Body of pancreas (tissue), 4 donors: Measurements from ENCODE around the gene DEGS1. TPM values are rescaled to one million over a fixed set of nuclear protein-coding genes. Genes with fewer than 3 reads are reported as not detected.
"Not testable (repeated sequence)": the region's sequence is repeated elsewhere in the genome, so short reads cannot be mapped to it uniquely, and the experiment has no call there.

Experiments
- ATAC-seq: fragments of 150-250 bp; one replicate; pipeline ENCODE4 v1.9.1; 2016
- DNase-seq, 4 donors: peaks; one replicate each; pipeline ENCODE4 v3.0.0-alpha.2; 2019
- H3K27ac ChIP-seq, 4 donors: fragments of 200-600 bp; sonication (generic); 1 replicate in 3 of 4; 2 replicates in 1 of 4; pipeline versions ENCODE4 v1.5.1 to v1.6.1; 2016 to 2019; ENCODE audit warnings: mild to moderate bottlenecking in 1 of 4, mixed read lengths in 1 of 4, moderate library complexity in 1 of 4
- H3K27me3 ChIP-seq, 2 donors: fragments of 200-600 bp; sonication (generic); one replicate each; pipeline ENCODE4 v1.6.0; 2016; ENCODE audit warnings: mild to moderate bottlenecking in 1 of 2
- H3K36me3 ChIP-seq, 2 donors: fragments of 200-600 bp; sonication (generic); replicated peaks in 1 of 2; 2 replicates each; pipeline ENCODE4 v1.5.1; 2016; ENCODE audit warnings: low read depth in 2 of 2; ENCODE audit not compliant: insufficient read depth in 1 of 2
- H3K4me1 ChIP-seq: fragments of 200-600 bp; sonication (generic); one replicate; pipeline ENCODE4 v1.6.0; 2016
- H3K4me3 ChIP-seq, 2 donors: fragments of 200-600 bp; sonication (generic); 1 replicate in 1 of 2; 2 replicates in 1 of 2; pipeline ENCODE4 v1.5.1; 2016 to 2019
- H3K9me3 ChIP-seq, 3 donors: fragments of 200-600 bp; sonication (generic); 1 replicate in 2 of 3; 2 replicates in 1 of 3; pipeline ENCODE4 v1.5.1; 2016
- POLR2A ChIP-seq, 3 donors: fragments of 450-650 bp; IDR thresholded peaks; one replicate each; pipeline ENCODE4 v1.6.1; 2016; ENCODE audit warnings: antibody characterized with exemption in 3 of 3, mild to moderate bottlenecking in 2 of 3
- WGBS, 2 donors: methylation state at CpG; one replicate each; pipeline ENCODE4 v1.1.5; 2017; 5-methylcytosine and 5-hydroxymethylcytosine counted together
- intact Hi-C: fragments of 100-400 bp; cut with DNase I; formaldehyde crosslinking; loops from one replicate; pipeline ENCODE4 v1.15.1; 2023
- total RNA-seq, 2 donors: library from RNA; depleted of rRNA; stranded (reverse); fragments of >200 nt; gene quantifications; one replicate each; pipeline ENCODE4 v1.1.0, GENCODE V29; 2016
- TF ChIP-seq, protein P1 (sequence below), 7 experiments: fragments of 450-650 bp in 4 of 7; fragments of 200-600 bp in 3 of 7; sonication (generic) in 3 of 7; IDR thresholded peaks; one replicate each; pipeline ENCODE4 v1.5.1; 2016 to 2019; ENCODE audit warnings: antibody characterized with exemption in 7 of 7

Gene DEGS1
- total RNA-seq, 2 donors from 2014 or later = 16.3 to 18.5 TPM

GRCh38 chr1:224199679-224200078 is 16.6 kb downstream of the DEGS1 start:
- 71 to 76% methylated on average over 2 of the region's 2 CpGs for WGBS, 2 donors
- no peak overlapping the region for H3K4me3 ChIP-seq
- H3K27me3 ChIP-seq = no peaks in the 10 kb centered on the region
- no peak for TF ChIP-seq POLR2A (IDR thresholded peaks at IDR 0.05)
- intact Hi-C loops = no loop called here
- DNase-seq (no peak), ATAC-seq (no peak)
- H3K4me1 ChIP-seq = peaks cover 14% of the 10 kb centered on the region
- no peaks in the 10 kb centered on the region for H3K9me3 ChIP-seq
- H3K36me3 ChIP-seq = no peaks in the 10 kb centered on the region
- H3K27ac ChIP-seq = no peak overlapping the region

- 76 to 83% methylated on average over 5 of the region's 5 CpGs for WGBS, 2 donors
- Histone ChIP-seq H3K4me1 (peaks cover 18% of the 10 kb centered on the region), H3K27ac (no peak overlapping the region), H3K27me3 (no peaks in the 10 kb centered on the region), H3K9me3 (no peaks in the 10 kb centered on the region), H3K36me3 (no peaks in the 10 kb centered on the region), H3K4me3 (no peak overlapping the region)
- TF ChIP-seq, protein P1, sequence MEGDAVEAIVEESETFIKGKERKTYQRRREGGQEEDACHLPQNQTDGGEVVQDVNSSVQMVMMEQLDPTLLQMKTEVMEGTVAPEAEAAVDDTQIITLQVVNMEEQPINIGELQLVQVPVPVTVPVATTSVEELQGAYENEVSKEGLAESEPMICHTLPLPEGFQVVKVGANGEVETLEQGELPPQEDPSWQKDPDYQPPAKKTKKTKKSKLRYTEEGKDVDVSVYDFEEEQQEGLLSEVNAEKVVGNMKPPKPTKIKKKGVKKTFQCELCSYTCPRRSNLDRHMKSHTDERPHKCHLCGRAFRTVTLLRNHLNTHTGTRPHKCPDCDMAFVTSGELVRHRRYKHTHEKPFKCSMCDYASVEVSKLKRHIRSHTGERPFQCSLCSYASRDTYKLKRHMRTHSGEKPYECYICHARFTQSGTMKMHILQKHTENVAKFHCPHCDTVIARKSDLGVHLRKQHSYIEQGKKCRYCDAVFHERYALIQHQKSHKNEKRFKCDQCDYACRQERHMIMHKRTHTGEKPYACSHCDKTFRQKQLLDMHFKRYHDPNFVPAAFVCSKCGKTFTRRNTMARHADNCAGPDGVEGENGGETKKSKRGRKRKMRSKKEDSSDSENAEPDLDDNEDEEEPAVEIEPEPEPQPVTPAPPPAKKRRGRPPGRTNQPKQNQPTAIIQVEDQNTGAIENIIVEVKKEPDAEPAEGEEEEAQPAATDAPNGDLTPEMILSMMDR (IDR thresholded peaks at IDR 0.05) = no peak
- TF ChIP-seq POLR2A (IDR thresholded peaks at IDR 0.05) = no peak
- DNase-seq (no peak), ATAC-seq (no peak)
- intact Hi-C loops = no loop called here
Measured at GRCh38 chr1:224201383-224201782, 18.3 kb downstream of the DEGS1 start.

GRCh38 chr1:224201853-224202252 is 18.8 kb downstream of the DEGS1 start:
- intact Hi-C loops = no loop called here
- 93 to 94% methylated on average over 4 of the region's 4 CpGs for WGBS, 2 donors
- Histone ChIP-seq H3K9me3 (no peaks in the 10 kb centered on the region), H3K4me3 (no peak overlapping the region), H3K27ac (no peak overlapping the region), H3K27me3 (no peaks in the 10 kb centered on the region), H3K36me3 (no peaks in the 10 kb centered on the region), H3K4me1 (peaks cover 15% of the 10 kb centered on the region)
- DNase-seq = no peak
- TF ChIP-seq, protein P1 (IDR thresholded peaks at IDR 0.05) = no peak
- no peak for TF ChIP-seq POLR2A (IDR thresholded peaks at IDR 0.05)
- ATAC-seq = no peak

- ATAC-seq (no peak), DNase-seq (peak in 3 of 4 donors; percentile 58 to 66 (median 58))
- no peaks in the 10 kb centered on the region for H3K36me3 ChIP-seq
- no peak overlapping the region for H3K4me3 ChIP-seq
- no peak for TF ChIP-seq POLR2A (IDR thresholded peaks at IDR 0.05)
- TF ChIP-seq, protein P1 (IDR thresholded peaks at IDR 0.05) = no peak
- peaks cover 10% of the 10 kb centered on the region for H3K4me1 ChIP-seq
- 51 to 60% methylated on average over 7 to 8 of the region's 8 CpGs for WGBS, 2 donors
- H3K9me3 ChIP-seq = no peaks in the 10 kb centered on the region
- peak overlapping the region in 1 of 4 donors; percentile 50 for H3K27ac ChIP-seq
- H3K27me3 ChIP-seq = no peaks in the 10 kb centered on the region
- intact Hi-C loops = no loop called here
Measured at GRCh38 chr1:224203243-224204016, 20.4 kb downstream of the DEGS1 start.

GRCh38 chr1:224205438-224205840 is 22.4 kb downstream of the DEGS1 start:
- Histone ChIP-seq H3K27ac (no peak overlapping the region), H3K27me3 (no peaks in the 10 kb centered on the region), H3K4me1 (peaks cover 10% of the 10 kb centered on the region), H3K36me3 (no peaks in the 10 kb centered on the region), H3K4me3 (no peak overlapping the region), H3K9me3 (no peaks in the 10 kb centered on the region)
- ATAC-seq (peak; percentile 29), DNase-seq (peak in 1 of 4 donors; percentile 23)
- 32 to 35% methylated on average over 2 to 4 of the region's 4 CpGs for WGBS, 2 donors
- intact Hi-C loops = no loop called here
- no peak for TF ChIP-seq POLR2A (IDR thresholded peaks at IDR 0.05)
- TF ChIP-seq, protein P1 (IDR thresholded peaks at IDR 0.05) = no peak

DNA sequence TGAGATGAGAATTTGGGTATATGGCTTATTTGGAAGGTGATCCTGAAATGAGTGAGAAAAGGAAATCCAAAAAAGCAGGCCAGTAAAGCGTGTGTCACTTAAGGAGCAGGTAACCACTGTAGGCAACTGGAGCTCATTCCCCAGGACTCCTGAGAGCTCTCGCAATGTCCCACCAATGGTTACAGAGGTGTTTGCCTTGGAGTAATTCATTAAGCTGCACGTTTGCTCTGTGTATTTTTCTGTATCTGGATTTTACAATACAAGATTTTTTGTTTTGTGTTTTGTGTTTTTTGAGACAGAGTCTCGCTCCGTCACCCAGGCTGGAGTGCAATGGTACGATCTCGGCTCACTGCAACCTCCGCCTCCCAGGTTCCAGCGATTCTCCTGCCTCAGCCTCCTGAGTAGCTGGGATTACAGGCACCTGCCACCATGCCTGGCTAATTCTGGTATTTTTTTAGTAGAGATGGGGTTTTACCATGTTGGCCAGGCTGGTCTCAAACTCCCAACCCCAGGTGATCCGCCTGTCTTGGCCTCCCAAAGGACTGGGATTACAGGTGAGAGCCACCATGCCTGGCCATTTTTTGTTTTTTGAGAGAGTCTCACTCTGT is 23.0 kb downstream of the DEGS1 start:
- H3K4me1 ChIP-seq = peaks cover 16% of the 10 kb centered on the region
- H3K4me3 ChIP-seq, H3K27ac ChIP-seq, H3K27me3 ChIP-seq, intact Hi-C loops, ATAC-seq, H3K36me3 ChIP-seq, DNase-seq, H3K9me3 ChIP-seq: not testable (repeated sequence)
- WGBS, 2 donors = 74% methylated on average over 10 of the region's 10 CpGs
